HS-5 (cell line): ENCODE data around the gene DNASE1L2.

ENCODE experiments used
- DNase-seq: peaks from one replicate; pipeline ENCODE4 v3.0.0-alpha.2; 2012; ENCODE audit warnings: low read depth

The DNASE1L2 gene

GRCh38 chr16:2287916-2288547 lies 51.8 kb downstream of the DNASE1L2 start:
- DNase-seq = no peak
